HUES64 (cell line): ENCODE results near the gene FTCDNL1.

Source experiments
- H3K27ac ChIP-seq: 2 replicates; pipeline ENCODE4 v1.7.0; 2013; ENCODE audit warnings: low read depth, low read length, inconsistent platforms
- H3K27me3 ChIP-seq: 2 replicates; pipeline ENCODE4 v1.6.1; 2013; ENCODE audit warnings: mild to moderate bottlenecking, low read length; ENCODE audit not compliant: insufficient read depth
- H3K36me3 ChIP-seq: 2 replicates; pipeline ENCODE4 v1.6.1; 2013; ENCODE audit warnings: mild to moderate bottlenecking, low read length; ENCODE audit not compliant: insufficient read depth
- H3K4me1 ChIP-seq: 2 replicates; pipeline ENCODE4 v1.6.1; 2013; ENCODE audit warnings: mild to moderate bottlenecking, low read length, moderate library complexity; ENCODE audit not compliant: insufficient read depth
- H3K4me3 ChIP-seq: 2 replicates; pipeline ENCODE4 v1.5.1; 2013; ENCODE audit warnings: mild to moderate bottlenecking, low read length, moderate library complexity
- H3K9ac ChIP-seq: 2 replicates; pipeline ENCODE4 v1.6.1; 2013; ENCODE audit warnings: mild to moderate bottlenecking, low read depth, low read length
- H3K9me3 ChIP-seq: 2 replicates; pipeline ENCODE4 v1.6.1; 2013; ENCODE audit warnings: low read depth, low read length; ENCODE audit not compliant: insufficient read depth
- WGBS: fragments of 150-250, 120-280 bp; methylation state at CpG from one replicate; pipeline ENCODE4 v1.1.7; 2013; ENCODE audit warnings: missing lambda C conversion rate; 5-methylcytosine and 5-hydroxymethylcytosine counted together

FTCDNL1 gene

DNA sequence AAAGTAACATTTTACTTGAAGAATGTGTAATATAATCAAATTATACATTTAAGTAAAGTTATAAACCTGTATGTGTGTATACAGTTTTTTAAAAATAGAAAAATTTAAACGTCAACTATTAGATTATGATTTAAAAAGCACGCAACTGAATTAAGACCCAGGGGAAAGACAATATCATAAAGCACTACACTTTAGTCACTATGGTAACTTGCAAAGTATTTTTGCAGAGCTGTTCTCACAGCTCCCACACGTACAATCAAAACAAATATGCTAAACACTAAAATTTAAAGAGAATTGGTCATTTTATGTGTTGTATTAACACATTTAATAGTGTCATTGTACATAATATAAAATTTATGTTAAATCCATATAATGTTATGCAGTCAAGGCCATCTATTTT is 59.7 kb downstream of the FTCDNL1 start:
- Histone ChIP-seq H3K9me3 (no peaks in the 10 kb centered on the region), H3K36me3 (no peaks in the 10 kb centered on the region), H3K27ac (no peak overlapping the region), H3K4me3 (no peak overlapping the region), H3K4me1 (peaks cover 27% of the 10 kb centered on the region), H3K9ac (no peak overlapping the region), H3K27me3 (no peaks in the 10 kb centered on the region)
- 100% methylated on average over 1 of the region's 3 CpGs for WGBS

DNA sequence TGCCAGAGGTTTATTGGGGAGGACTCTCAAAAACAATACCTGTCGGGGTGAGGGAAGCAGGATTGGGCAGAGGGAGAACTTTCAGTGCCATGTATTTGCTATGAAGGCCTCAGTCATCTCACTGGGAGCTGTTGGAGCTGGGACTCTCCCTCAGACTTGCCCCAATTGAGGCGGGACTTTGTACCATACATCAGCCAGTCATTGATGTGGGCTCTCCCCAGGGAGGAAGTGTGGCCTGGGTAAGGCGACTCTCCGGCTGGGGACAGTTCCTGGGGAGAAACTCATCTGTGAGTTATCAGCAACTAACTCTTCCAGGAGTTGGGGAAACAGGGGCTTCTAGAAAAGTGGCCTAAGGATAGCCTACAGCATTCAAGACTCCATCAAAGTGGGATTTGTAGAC is 66.5 kb downstream of the FTCDNL1 start:
- Histone ChIP-seq H3K9ac (no peak overlapping the region), H3K4me3 (no peak overlapping the region), H3K27ac (no peak overlapping the region), H3K4me1 (no peaks in the 10 kb centered on the region), H3K27me3 (no peaks in the 10 kb centered on the region), H3K36me3 (no peaks in the 10 kb centered on the region), H3K9me3 (0 out of 2 replicates have a peak, but pooled peaks cover 8% of the 10 kb centered on the region)
- 94% methylated on average over 4 of the region's 4 CpGs for WGBS

- no peaks in the 10 kb centered on the region for H3K27me3 ChIP-seq
- no peak overlapping the region for H3K4me3 ChIP-seq
- H3K4me1 ChIP-seq: no peaks in the 10 kb centered on the region
- 0 out of 2 replicates have a peak, but pooled peaks cover 8% of the 10 kb centered on the region for H3K9me3 ChIP-seq
- no peaks in the 10 kb centered on the region for H3K36me3 ChIP-seq
- WGBS: 93% methylated on average over 3 of the region's 3 CpGs
- H3K9ac ChIP-seq: no peak overlapping the region
- no peak overlapping the region for H3K27ac ChIP-seq
Measured at GRCh38 chr2:199779589-199779988, 71.4 kb downstream of the FTCDNL1 start.

GRCh38 chr2:199778655-199779054 is 72.3 kb downstream of the FTCDNL1 start:
- WGBS: 100% methylated on average over 2 of the region's 3 CpGs
- no peak overlapping the region for H3K9ac ChIP-seq

DNA sequence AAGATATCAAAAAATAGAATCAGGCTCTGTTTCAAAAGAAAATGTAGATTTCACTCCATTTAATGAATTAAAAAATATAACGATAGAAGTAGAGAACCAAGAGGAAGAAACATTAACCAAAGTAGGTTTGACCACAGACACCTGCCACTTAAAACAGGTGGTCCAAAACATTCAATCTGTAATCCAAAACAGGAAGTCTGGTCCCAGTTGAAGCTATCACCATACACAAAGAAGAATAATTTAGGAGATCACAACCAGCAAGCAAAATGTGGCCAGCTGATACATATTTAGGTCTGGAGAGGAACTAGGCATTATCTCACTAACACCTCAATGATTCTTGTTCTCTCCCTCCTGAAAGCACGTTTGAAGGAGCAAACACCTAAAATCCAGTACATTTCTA is 73.1 kb downstream of the FTCDNL1 start:
- Histone ChIP-seq H3K4me1 (no peaks in the 10 kb centered on the region), H3K36me3 (no peaks in the 10 kb centered on the region), H3K9me3 (0 out of 2 replicates have a peak, but pooled peaks cover 8% of the 10 kb centered on the region), H3K9ac (no peak overlapping the region), H3K27me3 (no peaks in the 10 kb centered on the region), H3K4me3 (no peak overlapping the region), H3K27ac (no peak overlapping the region)
- 100% methylated on average over 2 of the region's 2 CpGs for whole genome bisulfite sequencing

More at GRCh38 chr2:199778655-199779054, 72.3 kb downstream of the FTCDNL1 start:
- H3K27me3 ChIP-seq: no peaks in the 10 kb centered on the region
- H3K27ac ChIP-seq: no peak overlapping the region
- no peaks in the 10 kb centered on the region for H3K4me1 ChIP-seq
- H3K4me3 ChIP-seq: no peak overlapping the region
- H3K9me3 ChIP-seq: 0 out of 2 replicates have a peak, but pooled peaks cover 8% of the 10 kb centered on the region
- no peaks in the 10 kb centered on the region for H3K36me3 ChIP-seq

DNA sequence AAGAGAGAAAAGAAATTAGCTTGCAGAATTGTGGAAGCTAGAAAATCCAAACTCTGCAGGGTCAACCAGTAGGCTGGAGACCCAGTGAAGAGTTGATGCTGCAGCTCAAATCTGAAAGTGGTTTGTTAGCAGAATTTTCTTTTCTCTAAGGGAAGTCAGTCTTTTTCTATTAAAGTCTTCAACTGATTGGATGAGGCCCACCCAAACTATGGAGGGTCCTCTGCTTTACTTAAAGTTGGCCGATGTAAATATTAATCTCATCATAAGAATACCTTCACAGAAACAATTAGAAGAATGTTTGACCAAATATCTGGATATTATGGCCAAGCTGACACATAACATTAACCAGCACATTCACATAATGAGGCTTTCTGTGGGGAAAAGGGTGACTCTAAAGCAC is 73.7 kb downstream of the FTCDNL1 start:
- H3K27ac ChIP-seq: no peak overlapping the region
- no peaks in the 10 kb centered on the region for H3K4me1 ChIP-seq
- H3K27me3 ChIP-seq: no peaks in the 10 kb centered on the region
- WGBS: 100% methylated on average over 1 of the region's 1 CpG
- H3K9ac ChIP-seq: no peak overlapping the region
- no peaks in the 10 kb centered on the region for H3K36me3 ChIP-seq
- H3K4me3 ChIP-seq: no peak overlapping the region
- 0 out of 2 replicates have a peak, but pooled peaks cover 8% of the 10 kb centered on the region for H3K9me3 ChIP-seq

GRCh38 chr2:199775267-199775666 is 75.7 kb downstream of the FTCDNL1 start:
- Histone ChIP-seq H3K27ac (no peak overlapping the region), H3K4me3 (no peak overlapping the region), H3K36me3 (no peaks in the 10 kb centered on the region), H3K9ac (no peak overlapping the region), H3K27me3 (no peaks in the 10 kb centered on the region), H3K9me3 (0 out of 2 replicates have a peak, but pooled peaks cover 7% of the 10 kb centered on the region), H3K4me1 (no peaks in the 10 kb centered on the region)
- 95% methylated on average over 3 of the region's 3 CpGs for WGBS

DNA sequence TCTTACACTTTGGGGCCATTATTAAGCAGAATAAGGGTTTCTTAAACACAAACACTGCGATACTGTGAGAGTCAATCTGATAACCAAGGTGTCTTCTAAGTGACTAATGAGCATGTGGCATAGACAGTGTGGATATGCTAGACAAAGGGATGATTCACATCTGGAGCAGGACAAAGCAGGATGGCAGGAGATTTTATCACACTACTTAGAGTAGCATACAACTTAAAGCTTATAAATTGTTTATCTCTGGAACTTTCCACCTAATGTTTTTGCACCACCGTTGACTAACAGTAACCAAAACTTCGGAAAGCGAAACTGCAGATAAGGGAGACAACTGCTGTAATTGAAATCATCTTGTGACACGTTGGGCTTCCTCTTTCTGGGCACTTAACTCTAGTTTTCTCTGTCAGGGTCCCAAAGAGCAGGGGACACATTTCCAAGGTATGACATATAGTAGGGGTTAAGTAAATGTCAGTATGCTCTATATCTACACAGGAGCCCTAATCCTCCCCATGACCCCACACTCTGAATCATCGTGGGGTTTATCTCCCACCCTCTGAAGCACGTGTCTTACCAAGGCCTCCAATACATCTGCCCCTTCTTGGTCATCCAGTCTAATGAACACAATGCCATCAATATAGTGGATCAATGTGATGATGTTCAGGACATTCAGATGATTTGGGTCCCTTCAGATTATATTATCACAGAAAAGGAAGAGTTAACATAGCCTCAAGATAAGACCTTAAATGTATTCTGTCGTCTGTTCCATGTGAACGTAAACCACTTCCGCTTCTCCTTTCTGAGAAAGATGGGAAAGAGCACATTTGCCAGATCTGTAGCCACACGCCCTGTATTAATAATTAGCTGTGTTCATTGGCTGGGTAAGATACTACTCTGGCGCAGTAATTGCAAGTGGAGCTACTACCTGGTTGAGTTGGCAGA is 78.7 kb downstream of the FTCDNL1 start:
- no peaks in the 10 kb centered on the region for H3K27me3 ChIP-seq
- no peaks in the 10 kb centered on the region for H3K4me1 ChIP-seq
- H3K4me3 ChIP-seq: no peak overlapping the region
- no peaks in the 10 kb centered on the region for H3K9me3 ChIP-seq
- no peaks in the 10 kb centered on the region for H3K36me3 ChIP-seq
- 95% methylated on average over 12 of the region's 12 CpGs for WGBS
- H3K27ac ChIP-seq: no peak overlapping the region
- no peak overlapping the region for H3K9ac ChIP-seq

- Histone ChIP-seq H3K4me3 (no peak overlapping the region), H3K9me3 (no peaks in the 10 kb centered on the region), H3K36me3 (no peaks in the 10 kb centered on the region), H3K4me1 (no peaks in the 10 kb centered on the region), H3K27me3 (no peaks in the 10 kb centered on the region), H3K27ac (no peak overlapping the region), H3K9ac (no peak overlapping the region)
- WGBS: 91% methylated on average over 2 of the region's 2 CpGs
Measured at GRCh38 chr2:199770716-199771115, 80.3 kb downstream of the FTCDNL1 start.

GRCh38 chr2:199765646-199766045 is 85.3 kb downstream of the FTCDNL1 start:
- WGBS: 92% methylated on average over 5 of the region's 5 CpGs
- H3K9ac ChIP-seq: no peak overlapping the region
- no peak overlapping the region for H3K27ac ChIP-seq
- no peaks in the 10 kb centered on the region for H3K4me1 ChIP-seq
- no peaks in the 10 kb centered on the region for H3K36me3 ChIP-seq
- H3K27me3 ChIP-seq: no peaks in the 10 kb centered on the region
- H3K9me3 ChIP-seq: no peaks in the 10 kb centered on the region
- H3K4me3 ChIP-seq: no peak overlapping the region

- Histone ChIP-seq H3K4me1 (no peaks in the 10 kb centered on the region), H3K27me3 (no peaks in the 10 kb centered on the region), H3K9ac (no peak overlapping the region), H3K4me3 (no peak overlapping the region), H3K27ac (no peak overlapping the region), H3K9me3 (no peaks in the 10 kb centered on the region), H3K36me3 (no peaks in the 10 kb centered on the region)
- 92% methylated on average over 7 of the region's 7 CpGs for WGBS
Measured at GRCh38 chr2:199764273-199764800, 86.7 kb downstream of the FTCDNL1 start.
